ENCODE data around the gene TSSK3.
A peak's percentile ranks its signal among the peaks of the same experiment; 100 is the strongest.

The TSSK3 gene

GRCh38 chr1:32390904-32391870 lies 28.8 kb downstream of the TSSK3 start:
- TF ChIP-seq CTCF (IDR thresholded peaks at IDR 0.05; ENCODE audit: control extremely low read depth, extremely low read depth, low read depth, missing control alignments): no peak
- ChIA-PET CTCF (interaction anchor here (1.0 to 3.8 kb wide), 5 partner anchors 10 to 576 kb away, joined by 3 to 16 read pairs (median 3); partner anchors contain the start of gene SPOCD1), POLR2A (no interaction called here)
- no peak for DNase-seq (ENCODE audit: extremely low spot score)

- no peak for TF ChIP-seq CTCF (IDR thresholded peaks at IDR 0.05; ENCODE audit: control extremely low read depth, extremely low read depth, low read depth, missing control alignments)
- POLR2A ChIA-PET: no interaction called here
- CTCF ChIA-PET: interaction anchor here (1.0 to 3.8 kb wide), 4 partner anchors 9 to 483 kb away, joined by 3 to 16 read pairs (median 4); no protein-coding TSS in a partner anchor
- no peak for DNase-seq (ENCODE audit: extremely low spot score)
Measured at GRCh38 chr1:32392325-32392724, 30.0 kb downstream of the TSSK3 start.

GRCh38 chr1:32393136-32393535 lies 30.8 kb downstream of the TSSK3 start:
- CTCF ChIA-PET: interaction anchor here (1.8 to 3.8 kb wide), 3 partner anchors 8 to 177 kb away, joined by 4 to 16 read pairs (median 5); no protein-coding TSS in a partner anchor
- DNase-seq (ENCODE audit: extremely low spot score): no peak
- TF ChIP-seq CTCF (IDR thresholded peaks at IDR 0.05; ENCODE audit: control extremely low read depth, extremely low read depth, low read depth, missing control alignments): no peak
- POLR2A ChIA-PET: no interaction called here

DNA sequence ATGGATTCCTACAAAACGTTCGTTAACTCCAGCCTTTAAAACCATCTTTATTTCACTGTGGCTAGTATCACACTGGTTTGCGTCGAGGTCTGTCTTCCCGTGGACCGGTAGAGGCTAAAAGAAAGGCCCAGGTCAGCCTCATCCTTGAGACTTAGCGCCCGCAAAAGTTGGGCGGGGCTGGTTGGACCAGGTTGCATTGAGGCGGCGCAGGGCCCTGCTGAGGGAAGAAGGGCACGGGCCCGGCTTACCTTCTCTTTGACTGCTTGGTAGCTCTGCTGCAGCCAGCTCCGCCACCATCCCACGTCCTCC lies 31.4 kb downstream of the TSSK3 start:
- POLR2A ChIA-PET: interaction anchor here (0.6 to 1.3 kb wide), 2 partner anchors 57 to 388 kb away, joined by 3 to 21 read pairs; partner anchors contain the start of gene MARCKSL1
- no peak for DNase-seq (ENCODE audit: extremely low spot score)
- CTCF ChIA-PET: interaction anchor here (0.9 to 1.8 kb wide), 8 partner anchors 9 to 380 kb away, joined by 3 to 5 read pairs (median 4); no protein-coding TSS in a partner anchor
- no peak for TF ChIP-seq CTCF (IDR thresholded peaks at IDR 0.05; ENCODE audit: control extremely low read depth, extremely low read depth, low read depth, missing control alignments)

GRCh38 chr1:32394141-32394889 lies 32.0 kb downstream of the TSSK3 start, which contains the start of gene BSDC1:
BSDC1 (minus strand) TSS chr1:32394441; CDS start chr1:32394414, 27 bp downstream.
- no peak for TF ChIP-seq CTCF (IDR thresholded peaks at IDR 0.05; ENCODE audit: control extremely low read depth, extremely low read depth, low read depth, missing control alignments)
- peak; percentile 99 for DNase-seq (ENCODE audit: extremely low spot score)
- CTCF ChIA-PET: interaction anchor here (0.6 to 1.8 kb wide), 14 partner anchors 10 to 379 kb away, joined by 3 to 5 read pairs (median 3); partner anchors contain the start of gene MARCKSL1
- POLR2A ChIA-PET: interaction anchor here (0.5 to 1.3 kb wide), 5 partner anchors 58 to 387 kb away, joined by 3 to 21 read pairs (median 4); partner anchors contain the start of genes CCDC28B, MARCKSL1 and TMEM39B

Measured in GM10248 (cell line).